Measurements from ENCODE around the gene TMEM179.

GRCh38 chr14:104590240-104590965, 14.2 kb downstream of the TMEM179 start:
- TF ChIP-seq CTCF (IDR thresholded peaks at IDR 0.05; ENCODE audit: borderline replicate concordance, extremely low read depth, low read length, poor library complexity, severe bottlenecking) (no peak), EZH2 (IDR thresholded peaks at IDR 0.05; ENCODE audit: borderline replicate concordance, low read depth, low read length, severe bottlenecking) (no peak)

All from DND-41 (cell line).